Liver (tissue), 9 donors: Measurements from ENCODE around the gene MARK2. TPM values are rescaled to one million over a fixed set of nuclear protein-coding genes. Genes with fewer than 3 reads are reported as not detected.

Experiments used
- DNase-seq: peaks from one replicate; pipeline ENCODE4 v3.0.0-alpha.2; 2017; ENCODE audit warnings: low spot score
- H3K27ac ChIP-seq, 2 donors: one replicate each; pipeline ENCODE4 v1.7.0; 2013; ENCODE audit warnings: inconsistent platforms in 2 of 2, low read length in 2 of 2, control low read depth in 1 of 2, low read depth in 1 of 2, mild to moderate bottlenecking in 1 of 2
- H3K27me3 ChIP-seq, 4 donors: one replicate each; pipeline versions ENCODE4 v1.6.1 to v1.7.0; 2013; ENCODE audit warnings: low read length in 3 of 4, inconsistent platforms in 1 of 4, mild to moderate bottlenecking in 1 of 4, moderate library complexity in 1 of 4; ENCODE audit not compliant: control insufficient read depth in 4 of 4, insufficient read depth in 4 of 4
- H3K36me3 ChIP-seq, 4 donors: one replicate each; pipeline versions ENCODE4 v1.6.1 to v1.7.0; 2013; ENCODE audit warnings: low read length in 3 of 4, mild to moderate bottlenecking in 3 of 4, low read depth in 1 of 4, moderate library complexity in 1 of 4; ENCODE audit not compliant: control insufficient read depth in 4 of 4, insufficient read depth in 3 of 4
- H3K4me1 ChIP-seq, 4 donors: one replicate each; pipeline versions ENCODE4 v1.6.1 to v1.7.0; 2013; ENCODE audit warnings: low read length in 3 of 4, mild to moderate bottlenecking in 3 of 4, moderate library complexity in 1 of 4; ENCODE audit not compliant: control insufficient read depth in 4 of 4, insufficient read depth in 4 of 4
- H3K4me3 ChIP-seq, 3 donors: one replicate each; pipeline versions ENCODE4 v1.6.1 to v1.7.0; 2013; ENCODE audit warnings: low read length in 3 of 3, control low read depth in 1 of 3, low read depth in 1 of 3, mild to moderate bottlenecking in 1 of 3
- H3K9ac ChIP-seq, 2 donors: one replicate each; pipeline ENCODE4 v1.7.0; 2013; ENCODE audit warnings: low read length in 2 of 2, mild to moderate bottlenecking in 2 of 2, moderate library complexity in 2 of 2, control low read depth in 1 of 2, low read depth in 1 of 2
- H3K9me3 ChIP-seq, 4 donors: one replicate each; pipeline versions ENCODE4 v1.6.1 to v1.7.0; 2013; ENCODE audit warnings: low read length in 3 of 4; ENCODE audit not compliant: control insufficient read depth in 4 of 4
- EGR1 ChIP-seq, 2 donors: IDR thresholded peaks; 2 replicates each; pipeline ENCODE4 v1.6.1; 2016 to 2018; ENCODE audit warnings: antibody characterized with exemption in 2 of 2, low read depth in 2 of 2
- FOXA2 ChIP-seq: IDR thresholded peaks from 2 replicates; pipeline ENCODE4 v1.6.1; 2016; ENCODE audit warnings: antibody characterized with exemption
- NR2F2 ChIP-seq: IDR thresholded peaks from 2 replicates; pipeline ENCODE4 v1.6.1; 2016; ENCODE audit warnings: antibody characterized with exemption
- RAD21 ChIP-seq, 2 donors: IDR thresholded peaks; 2 replicates each; pipeline ENCODE4 v1.6.1; 2016; ENCODE audit warnings: antibody characterized with exemption in 2 of 2, mild to moderate bottlenecking in 2 of 2
- RXRA ChIP-seq, 2 donors: IDR thresholded peaks; 2 replicates each; pipeline ENCODE4 v1.6.1; 2017 to 2018; ENCODE audit warnings: antibody characterized with exemption in 2 of 2, mild to moderate bottlenecking in 1 of 2
- SP1 ChIP-seq: IDR thresholded peaks from 2 replicates; pipeline ENCODE4 v1.6.1; 2018; ENCODE audit warnings: antibody characterized with exemption, mild to moderate bottlenecking
- WGBS: extraction: QIAGEN DNeasy Blood & Tissue Kit; methylation state at CpG from one replicate; pipeline ENCODE4 v1.1.7; 2013; 5-methylcytosine and 5-hydroxymethylcytosine counted together
- polyA plus RNA-seq, 2 donors: library from polyadenylated mRNA; stranded (reverse) in 1 of 2; unstranded in 1 of 2; fragments of 200-250 nt in 1 of 2; fragments of >200 nt in 1 of 2; fragmentation: Nextera tagmentation in 1 of 2; extraction: Ambion mirVana in 1 of 2; gene quantifications; one replicate each; pipeline versions ENCODE4 v1.2.1 to v1.2.3, GENCODE V29; 2013 to 2015
- total RNA-seq, 2 donors: library from RNA; depleted of rRNA; stranded (reverse); fragments of >200 nt; gene quantifications; one replicate each; pipeline ENCODE4 v1.2.3, GENCODE V29; 2014
- TF ChIP-seq, protein P1 (sequence below): IDR thresholded peaks from 2 replicates; pipeline ENCODE4 v1.6.1; 2016; ENCODE audit warnings: antibody characterized with exemption
- TF ChIP-seq, protein P2 (sequence below): fragments of 150-350 bp; IDR thresholded peaks from 2 replicates; pipeline ENCODE4 v1.5.1; 2017; ENCODE audit warnings: improper control_type of control experiment, low read depth, low read length; ENCODE audit not compliant: missing input control
- TF ChIP-seq, protein P3 (sequence below): IDR thresholded peaks from 2 replicates; pipeline ENCODE4 v1.6.1; 2016; ENCODE audit warnings: antibody characterized with exemption, mild to moderate bottlenecking
- TF ChIP-seq, protein P4 (sequence below): IDR thresholded peaks from 2 replicates; pipeline ENCODE4 v1.6.1; 2016; ENCODE audit warnings: antibody characterized with exemption
- donor health status: healthy.
- donor health status: healthy.
- donor health status: healthy.
- donor health status: healthy.
- donor health status: healthy.

The MARK2 gene
- total and polyA plus RNA-seq, 4 donors: 3.4 to 11.6 (median 8.0) TPM

DNA sequence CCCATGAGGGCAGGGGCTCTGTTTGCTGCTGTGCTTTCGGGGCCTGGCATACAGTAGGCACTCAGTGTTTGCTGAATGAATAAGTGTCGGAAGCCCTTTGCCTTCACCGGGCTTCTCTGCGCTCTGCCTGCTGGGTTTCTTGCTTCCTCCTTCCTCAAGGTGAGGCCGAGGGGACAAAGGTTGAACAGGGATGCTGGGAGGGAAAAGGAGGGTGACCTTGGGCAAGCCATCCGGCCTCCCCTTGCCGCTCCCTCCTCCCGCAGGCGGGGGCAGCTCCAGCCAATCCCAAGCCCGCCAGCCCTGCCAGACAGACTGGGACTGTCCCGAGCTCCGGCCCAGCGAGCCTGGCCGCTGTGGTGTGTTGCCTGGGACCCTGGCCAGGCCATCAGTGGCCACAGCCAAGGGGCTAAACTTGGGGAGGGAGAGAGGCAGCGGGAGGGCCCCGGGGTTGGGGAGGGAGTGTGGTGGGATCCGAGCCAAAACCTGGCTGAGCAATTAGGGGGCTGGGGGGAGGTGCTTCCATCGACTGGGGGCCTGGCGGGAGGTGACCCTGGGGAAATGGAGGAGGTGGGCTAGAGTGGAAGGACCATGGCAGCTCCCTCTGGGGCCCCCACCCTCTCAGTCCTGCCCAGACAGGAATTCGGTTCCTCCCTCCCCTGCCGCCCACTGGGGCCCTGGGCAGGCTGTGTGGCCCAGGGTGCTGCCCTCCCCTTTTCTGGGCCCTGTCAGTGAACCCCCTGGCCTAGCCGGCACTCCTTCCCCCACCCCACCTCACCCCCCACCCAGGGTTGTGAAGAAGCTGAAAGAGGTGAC is 81.4 kb downstream of the MARK2 start:
- no peak for DNase-seq
- WGBS: 33% methylated on average over 22 of the region's 22 CpGs
- Histone ChIP-seq H3K27me3 (peaks cover 0 to 3% (median 0%) of the 10 kb centered on the region in 4 donors), H3K9ac (no peak overlapping the region), H3K27ac (no peak overlapping the region), H3K36me3 (no peaks in the 10 kb centered on the region), H3K4me1 (peaks cover 12 to 35% (median 23%) of the 10 kb centered on the region in 4 donors), H3K4me3 (no peak overlapping the region), H3K9me3 (no peaks in the 10 kb centered on the region)
- no peak for TF ChIP-seq RXRA (IDR thresholded peaks at IDR 0.05)
- TF ChIP-seq, protein P1, sequence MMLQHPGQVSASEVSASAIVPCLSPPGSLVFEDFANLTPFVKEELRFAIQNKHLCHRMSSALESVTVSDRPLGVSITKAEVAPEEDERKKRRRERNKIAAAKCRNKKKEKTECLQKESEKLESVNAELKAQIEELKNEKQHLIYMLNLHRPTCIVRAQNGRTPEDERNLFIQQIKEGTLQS: no peak

DNA sequence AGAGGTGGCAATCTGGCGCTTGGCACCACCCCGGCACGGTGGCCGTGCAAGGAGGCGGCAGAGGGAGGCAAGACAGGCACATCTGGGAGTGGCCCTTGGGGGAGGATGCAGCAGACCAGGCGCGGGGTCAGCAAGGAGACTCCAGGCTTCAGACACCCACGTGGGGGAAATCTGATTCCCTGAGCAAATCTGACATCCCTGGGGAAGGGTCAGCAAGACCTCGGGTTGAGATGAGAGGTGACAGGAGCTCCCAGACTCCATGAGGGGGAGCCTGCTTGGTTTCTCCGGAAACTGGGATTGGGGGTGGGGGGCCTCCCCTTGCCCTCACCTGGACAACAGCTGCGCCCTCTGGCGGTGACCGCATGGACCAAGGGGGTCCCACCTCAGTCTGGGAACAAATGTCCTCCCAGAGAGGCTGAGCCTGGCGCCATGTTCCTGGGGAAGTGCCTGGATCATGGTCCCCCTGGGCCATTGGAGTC is 82.1 kb downstream of the MARK2 start:
- no peak for DNase-seq
- no peak overlapping the region for H3K27ac ChIP-seq
- WGBS: 45% methylated on average over 14 of the region's 14 CpGs
- H3K27me3 ChIP-seq: peaks cover 0 to 3% (median 0%) of the 10 kb centered on the region in 4 donors
- no peak overlapping the region for H3K4me3 ChIP-seq
- no peaks in the 10 kb centered on the region for H3K9me3 ChIP-seq
- H3K9ac ChIP-seq: no peak overlapping the region
- H3K36me3 ChIP-seq: no peaks in the 10 kb centered on the region
- TF ChIP-seq, protein P2, sequence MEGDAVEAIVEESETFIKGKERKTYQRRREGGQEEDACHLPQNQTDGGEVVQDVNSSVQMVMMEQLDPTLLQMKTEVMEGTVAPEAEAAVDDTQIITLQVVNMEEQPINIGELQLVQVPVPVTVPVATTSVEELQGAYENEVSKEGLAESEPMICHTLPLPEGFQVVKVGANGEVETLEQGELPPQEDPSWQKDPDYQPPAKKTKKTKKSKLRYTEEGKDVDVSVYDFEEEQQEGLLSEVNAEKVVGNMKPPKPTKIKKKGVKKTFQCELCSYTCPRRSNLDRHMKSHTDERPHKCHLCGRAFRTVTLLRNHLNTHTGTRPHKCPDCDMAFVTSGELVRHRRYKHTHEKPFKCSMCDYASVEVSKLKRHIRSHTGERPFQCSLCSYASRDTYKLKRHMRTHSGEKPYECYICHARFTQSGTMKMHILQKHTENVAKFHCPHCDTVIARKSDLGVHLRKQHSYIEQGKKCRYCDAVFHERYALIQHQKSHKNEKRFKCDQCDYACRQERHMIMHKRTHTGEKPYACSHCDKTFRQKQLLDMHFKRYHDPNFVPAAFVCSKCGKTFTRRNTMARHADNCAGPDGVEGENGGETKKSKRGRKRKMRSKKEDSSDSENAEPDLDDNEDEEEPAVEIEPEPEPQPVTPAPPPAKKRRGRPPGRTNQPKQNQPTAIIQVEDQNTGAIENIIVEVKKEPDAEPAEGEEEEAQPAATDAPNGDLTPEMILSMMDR: peak; percentile 38
- TF ChIP-seq RAD21 (IDR thresholded peaks at IDR 0.05): peak; percentile 23 to 66
- TF ChIP-seq, protein P3, sequence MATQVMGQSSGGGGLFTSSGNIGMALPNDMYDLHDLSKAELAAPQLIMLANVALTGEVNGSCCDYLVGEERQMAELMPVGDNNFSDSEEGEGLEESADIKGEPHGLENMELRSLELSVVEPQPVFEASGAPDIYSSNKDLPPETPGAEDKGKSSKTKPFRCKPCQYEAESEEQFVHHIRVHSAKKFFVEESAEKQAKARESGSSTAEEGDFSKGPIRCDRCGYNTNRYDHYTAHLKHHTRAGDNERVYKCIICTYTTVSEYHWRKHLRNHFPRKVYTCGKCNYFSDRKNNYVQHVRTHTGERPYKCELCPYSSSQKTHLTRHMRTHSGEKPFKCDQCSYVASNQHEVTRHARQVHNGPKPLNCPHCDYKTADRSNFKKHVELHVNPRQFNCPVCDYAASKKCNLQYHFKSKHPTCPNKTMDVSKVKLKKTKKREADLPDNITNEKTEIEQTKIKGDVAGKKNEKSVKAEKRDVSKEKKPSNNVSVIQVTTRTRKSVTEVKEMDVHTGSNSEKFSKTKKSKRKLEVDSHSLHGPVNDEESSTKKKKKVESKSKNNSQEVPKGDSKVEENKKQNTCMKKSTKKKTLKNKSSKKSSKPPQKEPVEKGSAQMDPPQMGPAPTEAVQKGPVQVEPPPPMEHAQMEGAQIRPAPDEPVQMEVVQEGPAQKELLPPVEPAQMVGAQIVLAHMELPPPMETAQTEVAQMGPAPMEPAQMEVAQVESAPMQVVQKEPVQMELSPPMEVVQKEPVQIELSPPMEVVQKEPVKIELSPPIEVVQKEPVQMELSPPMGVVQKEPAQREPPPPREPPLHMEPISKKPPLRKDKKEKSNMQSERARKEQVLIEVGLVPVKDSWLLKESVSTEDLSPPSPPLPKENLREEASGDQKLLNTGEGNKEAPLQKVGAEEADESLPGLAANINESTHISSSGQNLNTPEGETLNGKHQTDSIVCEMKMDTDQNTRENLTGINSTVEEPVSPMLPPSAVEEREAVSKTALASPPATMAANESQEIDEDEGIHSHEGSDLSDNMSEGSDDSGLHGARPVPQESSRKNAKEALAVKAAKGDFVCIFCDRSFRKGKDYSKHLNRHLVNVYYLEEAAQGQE: no peak
- peaks cover 12 to 33% (median 22%) of the 10 kb centered on the region in 4 donors for H3K4me1 ChIP-seq

DNA sequence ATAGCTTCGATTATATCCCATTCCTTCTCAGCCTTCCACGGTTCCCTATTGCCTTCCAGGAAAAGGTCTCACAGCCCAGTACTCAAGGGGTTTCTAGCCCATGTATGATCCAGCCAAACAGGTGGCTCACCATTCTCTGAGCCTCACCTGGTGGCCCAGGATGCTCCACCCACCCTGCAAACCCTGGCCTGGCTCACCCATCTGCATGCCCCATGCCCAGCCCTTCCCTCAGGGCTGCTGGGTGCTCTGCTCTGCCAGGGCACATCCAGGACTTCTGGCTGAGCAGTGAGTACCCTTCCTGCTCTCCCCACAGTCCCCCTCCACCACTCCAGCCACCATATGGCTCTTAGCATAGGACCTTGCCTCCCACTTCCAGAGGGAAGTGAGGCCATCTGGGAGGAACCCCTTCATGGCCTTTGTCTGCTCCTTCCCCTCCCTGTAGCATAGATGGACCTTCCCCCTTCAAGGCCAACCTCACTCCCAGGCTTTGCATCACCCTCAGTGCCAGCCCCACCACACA is 83.8 kb downstream of the MARK2 start:
- Histone ChIP-seq H3K9ac (no peak overlapping the region), H3K27ac (no peak overlapping the region), H3K36me3 (no peaks in the 10 kb centered on the region), H3K27me3 (no peaks in the 10 kb centered on the region), H3K4me3 (no peak overlapping the region), H3K9me3 (no peaks in the 10 kb centered on the region), H3K4me1 (peaks cover 1 to 19% (median 9%) of the 10 kb centered on the region in 4 donors)
- TF ChIP-seq FOXA2: no peak
- TF ChIP-seq, protein P4, sequence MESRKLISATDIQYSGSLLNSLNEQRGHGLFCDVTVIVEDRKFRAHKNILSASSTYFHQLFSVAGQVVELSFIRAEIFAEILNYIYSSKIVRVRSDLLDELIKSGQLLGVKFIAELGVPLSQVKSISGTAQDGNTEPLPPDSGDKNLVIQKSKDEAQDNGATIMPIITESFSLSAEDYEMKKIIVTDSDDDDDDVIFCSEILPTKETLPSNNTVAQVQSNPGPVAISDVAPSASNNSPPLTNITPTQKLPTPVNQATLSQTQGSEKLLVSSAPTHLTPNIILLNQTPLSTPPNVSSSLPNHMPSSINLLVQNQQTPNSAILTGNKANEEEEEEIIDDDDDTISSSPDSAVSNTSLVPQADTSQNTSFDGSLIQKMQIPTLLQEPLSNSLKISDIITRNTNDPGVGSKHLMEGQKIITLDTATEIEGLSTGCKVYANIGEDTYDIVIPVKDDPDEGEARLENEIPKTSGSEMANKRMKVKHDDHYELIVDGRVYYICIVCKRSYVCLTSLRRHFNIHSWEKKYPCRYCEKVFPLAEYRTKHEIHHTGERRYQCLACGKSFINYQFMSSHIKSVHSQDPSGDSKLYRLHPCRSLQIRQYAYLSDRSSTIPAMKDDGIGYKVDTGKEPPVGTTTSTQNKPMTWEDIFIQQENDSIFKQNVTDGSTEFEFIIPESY: no peak
- TF ChIP-seq, protein P1: no peak
- TF ChIP-seq, protein P3: no peak
- TF ChIP-seq EGR1 (IDR thresholded peaks at IDR 0.05; ENCODE audit: low read depth in 2 of 2): no peak
- TF ChIP-seq RXRA (IDR thresholded peaks at IDR 0.05): no peak
- no peak for TF ChIP-seq SP1
- TF ChIP-seq NR2F2: no peak
- no peak for DNase-seq
- WGBS: 88% methylated on average over 2 of the region's 2 CpGs
